Vagina (tissue), 2 donors: Measurements from ENCODE around the gene CTDSP2.

Experiments
- POLR2A ChIP-seq, 2 donors: fragments of 450-650 bp; IDR thresholded peaks; one replicate each; pipeline ENCODE4 v1.6.1; 2017; ENCODE audit warnings: antibody characterized with exemption in 2 of 2, mild to moderate bottlenecking in 2 of 2, moderate library complexity in 2 of 2
- TF ChIP-seq, protein P1 (sequence below), 3 experiments: fragments of 450-650 bp in 2 of 3; fragments of 200-600 bp in 1 of 3; sonication (generic) in 1 of 3; IDR thresholded peaks; one replicate each; pipeline ENCODE4 v1.5.1; 2017 to 2019; ENCODE audit warnings: antibody characterized with exemption in 3 of 3, mild to moderate bottlenecking in 2 of 3, moderate library complexity in 2 of 3

DNA sequence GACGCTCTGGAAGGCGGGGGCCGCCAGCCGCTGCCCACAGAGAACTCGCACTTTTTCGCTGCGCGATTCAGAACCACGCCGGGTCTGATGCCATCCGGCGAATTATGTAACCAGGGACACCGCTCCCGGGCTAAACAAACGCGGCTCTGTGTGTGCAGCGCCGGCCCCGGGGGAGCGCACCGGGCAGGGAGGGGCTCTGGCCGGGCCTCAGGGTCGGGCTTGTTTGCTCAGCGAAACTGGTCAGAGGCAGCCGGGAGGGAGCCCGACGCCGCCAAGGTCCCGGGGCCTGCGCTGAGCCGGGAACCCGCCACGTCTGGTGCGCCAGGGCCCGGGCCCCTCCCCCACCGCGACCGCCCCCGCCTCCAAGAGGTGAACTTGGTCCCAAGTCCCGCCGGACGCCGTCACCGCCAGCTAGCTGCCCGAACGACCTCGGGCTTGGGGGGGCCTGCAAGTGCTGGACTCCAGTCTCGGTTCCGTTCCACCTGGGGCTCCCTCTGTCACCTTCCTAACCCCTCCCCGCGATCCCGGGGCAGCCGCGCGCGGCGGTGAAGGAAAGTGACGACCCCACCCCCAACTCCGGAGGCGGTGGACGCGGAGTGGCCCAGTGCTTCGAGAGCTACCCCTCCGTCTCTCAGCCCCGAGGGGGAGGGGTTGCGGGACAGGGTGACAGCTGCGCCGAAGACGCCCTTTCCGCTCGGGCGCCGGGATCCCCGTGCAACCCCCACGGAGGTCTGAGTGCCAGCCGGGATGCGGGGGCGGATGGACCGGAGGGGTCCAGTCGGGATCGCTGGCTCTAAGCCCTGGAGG lies 848 bp downstream of the CTDSP2 start:
- TF ChIP-seq, protein P1, sequence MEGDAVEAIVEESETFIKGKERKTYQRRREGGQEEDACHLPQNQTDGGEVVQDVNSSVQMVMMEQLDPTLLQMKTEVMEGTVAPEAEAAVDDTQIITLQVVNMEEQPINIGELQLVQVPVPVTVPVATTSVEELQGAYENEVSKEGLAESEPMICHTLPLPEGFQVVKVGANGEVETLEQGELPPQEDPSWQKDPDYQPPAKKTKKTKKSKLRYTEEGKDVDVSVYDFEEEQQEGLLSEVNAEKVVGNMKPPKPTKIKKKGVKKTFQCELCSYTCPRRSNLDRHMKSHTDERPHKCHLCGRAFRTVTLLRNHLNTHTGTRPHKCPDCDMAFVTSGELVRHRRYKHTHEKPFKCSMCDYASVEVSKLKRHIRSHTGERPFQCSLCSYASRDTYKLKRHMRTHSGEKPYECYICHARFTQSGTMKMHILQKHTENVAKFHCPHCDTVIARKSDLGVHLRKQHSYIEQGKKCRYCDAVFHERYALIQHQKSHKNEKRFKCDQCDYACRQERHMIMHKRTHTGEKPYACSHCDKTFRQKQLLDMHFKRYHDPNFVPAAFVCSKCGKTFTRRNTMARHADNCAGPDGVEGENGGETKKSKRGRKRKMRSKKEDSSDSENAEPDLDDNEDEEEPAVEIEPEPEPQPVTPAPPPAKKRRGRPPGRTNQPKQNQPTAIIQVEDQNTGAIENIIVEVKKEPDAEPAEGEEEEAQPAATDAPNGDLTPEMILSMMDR (IDR thresholded peaks at IDR 0.05): no peak
- TF ChIP-seq POLR2A (IDR thresholded peaks at IDR 0.05): no peak
